Activated CD4-positive, CD25-positive, alpha-beta regulatory T cell treated with anti-CD3 and anti-CD28 coated beads, Interleukin-2, amount 50 U/mL, for 72 hours (primary cell): ENCODE results near the gene PIP5K1B.
"Not testable (repeated sequence)": the region's sequence is repeated elsewhere in the genome, so short reads cannot be mapped to it uniquely, and the experiment has no call there.

Experiments
- DNase-seq: peaks from one replicate; pipeline ENCODE4 v3.0.0; 2021

Gene PIP5K1B

DNA sequence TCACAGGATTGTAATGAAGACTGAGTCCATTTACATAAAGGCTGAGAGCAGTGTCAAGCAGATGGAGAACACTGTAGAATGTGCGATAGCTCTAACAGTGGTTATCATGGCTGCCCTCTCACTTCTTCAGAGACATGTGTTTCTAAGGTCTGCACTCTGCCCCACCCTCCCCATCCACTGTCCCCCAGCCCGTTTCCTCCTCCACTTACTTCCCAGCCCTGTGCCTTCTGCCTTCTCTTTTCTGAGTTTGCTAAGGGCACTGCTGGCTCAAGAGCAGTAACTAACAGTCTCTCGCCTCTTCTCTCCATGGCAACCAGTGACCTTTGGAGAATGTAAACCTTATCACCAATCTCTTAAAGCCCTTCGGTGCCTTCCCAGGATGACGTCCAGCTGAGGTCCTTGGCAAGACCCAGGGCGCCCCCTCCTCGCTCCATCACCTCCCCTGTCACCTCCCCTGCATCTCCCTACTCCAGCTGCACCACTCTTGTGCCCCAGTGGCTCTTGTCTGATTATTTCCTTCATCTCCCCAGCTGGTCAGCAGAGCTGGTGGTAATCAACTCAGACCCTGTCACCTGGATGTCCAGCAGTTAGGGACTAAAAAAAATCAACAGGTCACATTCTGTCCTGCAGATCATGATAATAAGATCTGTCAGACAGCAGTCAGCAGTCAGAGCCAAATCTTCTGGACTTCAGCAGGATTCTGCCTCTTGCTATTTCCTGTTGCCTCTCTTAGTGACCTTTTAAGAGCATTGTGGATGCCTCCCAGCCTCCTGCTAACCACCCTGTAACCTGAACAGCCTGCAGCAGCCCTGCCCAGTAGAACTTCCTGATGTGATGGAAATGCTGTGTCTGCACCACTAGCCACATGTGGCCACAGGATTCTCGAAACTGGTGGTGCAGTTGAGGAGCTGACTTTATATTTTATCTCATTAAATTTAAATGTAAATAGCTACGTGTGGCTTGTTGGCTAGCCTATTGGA lies 339.5 kb downstream of the PIP5K1B start:
- no peak for DNase-seq

DNA sequence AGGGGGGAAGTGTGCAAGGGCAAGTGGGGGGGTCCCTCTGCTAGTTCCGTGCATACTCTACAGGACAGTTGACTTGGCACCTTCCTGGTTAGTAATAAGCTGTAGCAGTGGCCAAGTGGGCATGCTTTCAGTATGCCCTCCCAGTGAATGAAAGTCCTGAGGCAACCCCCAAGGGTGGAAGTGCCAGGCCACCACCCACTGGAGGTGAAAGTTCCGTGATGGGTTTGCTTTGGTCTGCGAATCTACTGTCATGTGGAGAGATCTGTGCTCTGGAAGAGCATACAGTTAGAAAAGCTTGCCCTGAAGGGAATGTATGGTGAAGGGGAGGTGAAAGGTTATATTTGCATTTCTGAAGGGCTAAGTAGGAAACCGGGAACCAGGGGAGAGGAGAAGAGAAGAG lies 340.8 kb downstream of the PIP5K1B start:
- no peak for DNase-seq

DNA sequence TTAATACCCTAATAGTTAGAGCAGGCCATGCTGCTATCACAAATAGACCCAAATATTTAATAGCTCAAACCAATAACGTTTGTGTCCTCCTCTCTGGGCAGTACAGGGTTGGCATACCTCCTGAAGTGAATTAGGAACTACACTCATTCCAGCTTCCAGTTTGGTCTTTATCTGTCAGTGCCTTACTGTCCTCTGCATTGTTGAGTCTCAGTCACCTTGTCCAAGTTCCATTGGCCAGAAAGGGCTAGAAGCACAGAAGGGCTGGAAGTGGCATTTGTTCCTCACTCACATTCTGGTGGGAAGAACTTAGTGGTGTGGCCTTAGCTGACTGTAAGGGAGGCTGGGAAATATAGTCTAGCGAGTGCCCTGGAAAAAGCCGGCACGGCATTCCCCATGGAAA lies 341.7 kb downstream of the PIP5K1B start:
- DNase-seq = no peak

DNA sequence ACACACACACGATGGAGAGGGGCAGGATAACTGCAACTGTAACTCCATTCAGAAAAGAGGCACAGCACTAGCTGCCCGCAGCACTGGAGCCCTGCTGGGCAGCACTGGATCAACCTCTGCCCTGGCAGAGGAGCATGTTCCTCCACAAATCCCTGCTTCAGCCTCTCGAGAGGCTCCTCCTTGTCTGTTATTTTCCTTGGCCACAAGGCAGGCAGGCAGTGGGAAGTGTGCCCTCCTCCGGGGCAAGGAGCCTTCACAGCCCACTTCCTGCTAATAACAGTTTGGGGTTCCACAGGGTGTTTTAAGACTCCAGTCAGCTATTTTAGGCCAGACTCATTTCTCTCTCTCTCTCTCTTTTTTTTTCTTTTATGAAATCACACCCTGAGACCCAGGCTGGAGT lies 342.3 kb downstream of the PIP5K1B start:
- no peak for DNase-seq

DNA sequence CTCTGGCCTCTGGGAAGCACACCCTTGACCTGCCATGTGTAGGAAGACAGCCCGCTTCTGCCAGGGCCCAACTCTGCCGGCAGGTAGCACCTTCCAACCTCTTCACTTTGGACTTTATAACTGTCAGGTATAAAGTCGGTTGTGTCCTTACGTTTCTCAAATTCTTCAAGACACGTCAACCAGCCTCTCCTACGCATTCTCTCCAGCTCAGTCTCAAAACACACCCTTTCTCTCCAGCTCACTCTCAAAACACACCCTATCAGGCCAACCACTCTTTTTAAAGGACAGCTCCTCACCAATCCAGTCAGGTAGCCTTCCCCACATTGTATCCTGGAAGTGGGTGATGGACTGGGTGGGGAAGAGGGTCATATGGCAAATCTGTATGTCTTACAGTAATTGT lies 344.1 kb downstream of the PIP5K1B start:
- DNase-seq = no peak

DNA sequence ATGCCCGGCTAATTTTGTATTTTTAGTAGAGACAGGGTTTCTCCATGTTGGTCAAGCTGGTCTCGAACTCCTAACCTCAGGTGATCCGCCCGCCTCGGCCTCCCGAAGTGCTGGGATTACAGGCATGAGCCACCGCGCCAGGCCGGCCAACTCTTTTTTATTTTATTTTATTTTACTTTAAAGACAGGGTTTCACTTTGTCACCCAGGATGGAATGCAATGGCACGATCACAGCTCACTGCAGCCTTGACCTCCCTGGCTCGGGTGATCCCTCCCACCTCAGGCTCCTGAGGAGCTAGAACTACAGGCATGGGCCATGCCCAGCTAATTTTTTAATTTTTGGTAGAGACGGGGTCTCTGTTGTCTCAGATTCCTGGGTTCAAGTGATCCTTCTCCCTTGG lies 345.9 kb downstream of the PIP5K1B start:
- not testable (repeated sequence) for DNase-seq

DNA sequence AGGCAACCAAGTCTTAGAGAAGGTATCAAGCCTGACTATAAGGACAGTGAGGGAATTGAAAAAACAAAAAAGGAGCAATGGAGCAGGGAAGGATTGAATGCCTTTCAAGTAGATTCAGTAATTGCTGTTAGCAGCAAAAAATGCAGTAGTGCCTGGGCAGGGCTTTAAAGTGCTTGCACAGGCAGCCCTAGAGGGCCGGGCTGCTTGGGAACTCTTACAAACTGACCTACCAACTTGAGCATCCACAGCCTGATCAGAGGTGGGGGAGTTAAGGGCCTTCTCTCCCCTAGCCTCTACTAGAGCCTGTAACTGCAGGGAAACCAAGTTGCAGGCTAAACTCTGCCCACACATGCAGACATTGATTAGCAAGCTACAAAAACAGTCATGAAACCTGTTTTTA lies 349.9 kb downstream of the PIP5K1B start:
- DNase-seq = no peak

DNA sequence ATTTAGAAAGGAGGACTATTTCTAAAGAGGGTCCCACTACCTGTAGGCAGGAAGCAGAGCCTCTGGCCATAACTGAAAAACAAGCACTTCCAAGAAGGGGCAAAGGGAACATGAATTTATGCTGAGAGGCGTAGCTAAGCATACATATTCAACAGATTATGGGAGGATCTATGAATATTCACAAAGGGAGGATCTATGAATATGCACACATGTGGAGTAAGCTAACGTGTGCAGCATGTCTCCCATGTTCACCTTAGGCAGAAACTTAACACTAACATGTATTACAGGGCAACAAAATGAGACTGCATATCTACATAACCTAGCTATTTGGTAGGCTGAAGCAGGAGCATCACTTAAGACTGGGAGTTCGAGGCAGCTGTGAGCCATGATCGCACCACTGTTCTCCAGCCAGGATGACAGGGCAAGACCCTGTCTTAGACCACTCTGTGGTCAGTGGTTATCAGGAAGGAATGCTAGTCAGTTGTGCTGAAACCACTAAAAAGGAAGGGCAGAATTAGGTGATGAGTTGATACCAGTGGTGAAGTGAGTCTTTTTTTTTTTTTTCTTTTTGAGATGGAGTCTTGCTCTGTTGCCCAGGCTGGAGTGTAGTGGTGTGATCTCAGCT lies 351.3 kb downstream of the PIP5K1B start:
- no peak for DNase-seq

DNA sequence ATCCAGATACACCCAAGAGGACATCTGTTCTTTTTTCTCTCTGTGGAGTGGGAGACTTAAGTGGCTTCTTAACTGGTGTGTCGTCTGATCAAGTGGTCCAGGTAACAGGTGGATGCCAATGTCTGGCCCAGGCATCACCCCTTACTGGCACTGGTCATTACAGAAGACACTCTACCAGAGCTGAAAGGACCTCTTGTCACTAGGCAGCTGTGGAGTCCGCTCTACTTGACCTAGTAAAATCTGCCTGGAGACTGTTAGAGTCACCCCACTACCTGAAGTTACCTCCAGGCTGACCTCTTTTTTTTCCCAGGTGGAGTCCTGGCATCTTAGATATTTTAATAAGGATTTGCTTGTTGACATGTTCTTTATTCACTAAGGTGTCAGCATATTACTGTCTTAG lies 353.1 kb downstream of the PIP5K1B start:
- no peak for DNase-seq
